ENCODE results near the gene BCAS3.
"Not testable (repeated sequence)": the region's sequence is repeated elsewhere in the genome, so short reads cannot be mapped to it uniquely, and the experiment has no call there.

BCAS3 gene

DNA sequence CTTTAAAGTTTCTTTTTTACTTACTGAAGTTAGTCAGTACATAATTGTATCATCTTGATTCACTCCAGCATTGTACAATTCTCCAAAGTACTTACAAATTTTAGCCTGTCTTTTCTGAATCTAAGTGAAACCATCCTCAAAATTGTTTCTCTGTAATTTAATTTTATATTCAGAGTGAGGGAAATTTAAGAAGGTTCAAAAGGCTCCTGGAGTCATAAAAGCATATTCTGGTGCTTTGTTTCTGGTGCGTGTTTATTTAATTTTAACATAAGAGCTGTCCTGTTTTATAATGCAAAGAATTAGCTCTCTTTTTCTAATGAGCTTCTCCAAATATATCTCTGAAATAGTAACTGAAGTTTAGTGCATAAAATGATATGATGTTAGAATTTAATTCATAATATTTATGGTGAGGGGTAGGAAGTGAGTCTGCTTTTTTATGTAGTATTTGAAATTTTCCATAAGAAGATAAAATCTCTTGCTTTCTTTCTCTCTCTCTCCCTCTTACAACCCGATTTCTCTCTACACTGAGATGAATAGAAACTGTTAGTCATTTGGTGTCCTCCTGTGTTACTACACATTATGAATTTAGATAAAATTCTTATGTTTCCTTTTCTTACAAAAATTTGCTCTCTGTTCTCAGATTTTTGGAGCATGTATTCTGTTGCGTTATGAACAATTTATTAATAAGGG, 339.8 kb downstream of the BCAS3 start:
- DNase-seq = no peak

DNA sequence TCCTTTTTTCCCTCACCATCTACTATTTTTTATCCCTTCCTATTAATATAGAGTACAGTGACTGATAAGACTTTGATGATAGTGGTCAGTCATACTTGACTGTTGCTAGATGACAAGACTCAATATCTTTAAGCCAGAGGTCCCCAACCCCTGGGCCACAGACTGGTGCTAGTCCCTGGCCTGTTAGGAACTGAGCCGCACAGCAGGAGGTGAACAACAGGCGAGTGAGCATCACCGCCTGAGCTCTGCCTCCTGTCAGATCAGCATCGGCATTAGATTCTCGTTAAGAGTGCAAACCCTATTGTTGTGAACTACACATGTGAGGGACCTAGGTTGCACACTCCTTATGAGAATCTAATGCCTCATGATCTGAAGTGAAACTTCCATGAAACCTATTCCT, 341.3 kb downstream of the BCAS3 start:
- DNase-seq = no peak

DNA sequence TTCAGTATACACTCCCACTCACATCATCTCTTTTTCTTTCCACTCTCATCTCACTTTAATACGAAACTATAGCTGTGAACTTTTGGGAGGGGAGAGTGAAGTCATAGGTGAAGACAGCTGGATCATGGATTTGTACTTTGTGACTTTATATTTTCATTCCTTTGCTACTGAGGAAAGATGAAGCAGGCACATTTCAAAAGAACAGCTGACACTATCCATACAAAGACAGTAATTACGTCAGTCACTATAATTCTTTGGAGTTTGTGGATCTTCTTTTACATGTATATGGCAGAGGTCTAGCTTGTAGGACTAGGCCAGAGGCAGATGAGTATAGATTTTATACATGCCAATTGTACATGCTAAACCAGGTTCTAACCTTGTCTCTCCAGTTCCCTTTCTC, 346.3 kb downstream of the BCAS3 start:
- no peak for DNase-seq

DNA sequence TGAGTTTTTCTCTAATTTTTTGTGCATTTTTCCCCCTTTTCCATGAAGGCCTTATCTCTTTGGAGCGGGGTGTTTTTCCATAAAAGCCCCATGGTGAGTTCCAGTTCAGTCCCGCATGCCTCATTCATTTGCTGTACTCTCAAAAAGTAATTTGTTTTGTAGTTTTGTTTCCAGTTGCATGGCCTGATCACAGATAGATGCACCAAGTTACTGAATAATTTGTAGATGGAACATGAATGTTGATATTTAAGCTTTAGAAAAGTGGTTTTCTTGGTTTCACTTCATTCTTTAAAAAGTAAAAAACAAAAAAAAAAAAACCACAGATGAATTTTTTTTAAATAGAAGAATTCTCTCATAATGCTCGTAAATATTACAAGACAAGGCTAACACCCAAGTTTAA, 349.2 kb downstream of the BCAS3 start:
- DNase-seq = no peak

DNA sequence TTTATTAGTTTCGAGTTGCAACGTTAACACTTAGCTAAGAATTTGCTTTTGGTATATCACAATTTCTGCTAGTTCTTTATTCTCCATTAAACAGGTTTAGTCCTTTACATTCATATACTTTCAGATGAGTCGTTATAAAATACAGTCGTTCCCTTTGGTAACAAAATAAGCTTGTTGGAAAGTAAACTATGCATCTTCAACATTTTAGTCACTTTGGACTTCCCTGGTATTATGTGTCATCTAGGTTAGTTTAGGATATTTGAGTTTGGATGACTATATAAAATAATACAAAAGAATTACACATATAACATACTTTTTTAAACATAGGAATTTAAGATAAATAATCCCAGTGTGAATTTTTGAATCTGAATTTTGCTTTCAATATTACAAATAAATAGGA, 351.5 kb downstream of the BCAS3 start:
- peak; percentile 6 for DNase-seq

DNA sequence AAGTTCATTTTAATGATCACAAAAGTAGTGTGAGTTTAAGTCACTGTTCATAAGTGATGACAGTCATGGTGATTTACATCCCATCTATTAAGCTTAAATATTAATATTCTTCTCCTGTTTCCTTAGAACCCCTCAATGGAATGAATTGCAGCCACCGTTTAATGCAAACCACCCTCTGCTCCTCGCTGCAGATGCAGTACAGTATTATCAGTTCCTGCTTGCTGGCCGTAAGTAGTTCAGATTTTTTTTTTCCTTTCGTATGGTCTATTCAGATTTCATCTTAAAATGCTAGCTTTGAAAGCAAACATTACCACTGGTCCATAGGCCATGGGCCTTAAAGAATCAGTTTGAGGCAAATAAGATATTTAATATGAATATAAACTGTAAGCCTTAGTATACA, 363.0 kb downstream of the BCAS3 start:
- DNase-seq = no peak

DNA sequence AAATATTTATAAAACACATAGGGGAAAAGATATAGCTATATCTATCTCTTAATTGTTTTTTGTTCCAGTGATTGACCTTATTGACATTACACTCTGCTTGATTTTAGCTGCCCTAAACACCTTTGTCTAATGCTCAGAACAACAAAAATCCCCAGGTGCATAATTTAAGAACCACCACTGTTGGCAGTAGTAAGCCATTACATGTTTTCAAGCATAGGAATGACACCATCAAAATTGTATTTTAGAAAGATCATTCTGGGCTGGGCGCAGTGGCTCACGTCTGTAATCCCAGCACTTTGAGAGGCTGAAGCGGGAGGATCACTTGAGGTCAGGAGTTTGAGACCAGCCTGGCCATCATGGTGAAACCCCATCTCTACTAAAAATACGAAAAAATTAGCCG, 364.7 kb downstream of the BCAS3 start:
- DNase-seq = not testable (repeated sequence)

DNA sequence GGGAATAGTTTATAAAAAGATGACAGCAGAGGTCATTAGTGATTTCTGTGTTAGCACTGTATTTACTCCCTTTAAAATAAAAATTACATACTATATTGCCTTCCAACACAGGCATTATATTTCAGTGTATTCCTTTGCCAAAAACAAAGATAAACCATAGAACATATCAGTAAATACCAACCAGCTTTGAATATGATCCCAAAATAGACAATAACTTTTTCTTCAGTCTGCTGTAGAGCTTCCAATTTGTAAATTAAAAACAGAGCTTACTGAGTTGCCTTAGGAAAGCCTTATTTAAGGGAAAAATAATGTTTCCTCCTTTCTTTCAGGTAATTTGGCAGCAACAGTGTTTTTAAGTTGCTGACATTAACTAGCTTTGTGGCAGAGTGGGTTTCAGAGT, 369.9 kb downstream of the BCAS3 start:
- no peak for DNase-seq

DNA sequence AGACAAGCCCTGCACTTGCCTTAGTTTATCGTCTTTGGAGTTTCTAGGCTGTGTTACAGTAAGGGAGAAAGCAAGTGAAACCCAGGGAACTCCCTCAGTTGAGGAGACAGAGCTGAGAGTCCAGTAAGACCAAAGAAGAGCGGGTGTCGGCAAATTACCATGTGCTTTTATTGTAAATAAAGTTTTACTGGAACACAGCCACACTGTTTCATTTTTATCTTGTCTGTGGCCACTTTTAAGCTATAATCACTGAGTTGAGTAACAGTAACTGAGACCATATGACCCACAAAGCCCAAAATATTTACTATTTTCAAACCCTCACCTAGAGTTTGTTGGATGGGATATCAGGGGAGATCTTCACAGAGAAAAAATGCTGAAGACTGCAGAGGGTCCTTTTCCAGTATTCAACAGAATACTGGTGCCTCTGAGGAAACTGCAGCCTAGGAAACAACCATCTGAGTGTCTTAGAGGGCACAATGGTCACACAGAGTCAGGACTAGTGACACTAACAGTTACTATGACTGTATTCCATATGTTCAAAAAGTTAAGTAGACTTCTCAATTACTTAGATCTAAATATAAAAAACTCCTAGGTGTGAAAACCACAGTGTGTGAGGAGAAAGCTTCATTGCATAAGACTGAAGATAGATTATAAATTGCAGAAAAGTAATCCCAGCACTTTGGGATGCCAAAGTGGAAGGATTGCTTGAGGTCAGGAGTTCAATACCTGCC, 370.9 kb downstream of the BCAS3 start:
- no peak for DNase-seq

DNA sequence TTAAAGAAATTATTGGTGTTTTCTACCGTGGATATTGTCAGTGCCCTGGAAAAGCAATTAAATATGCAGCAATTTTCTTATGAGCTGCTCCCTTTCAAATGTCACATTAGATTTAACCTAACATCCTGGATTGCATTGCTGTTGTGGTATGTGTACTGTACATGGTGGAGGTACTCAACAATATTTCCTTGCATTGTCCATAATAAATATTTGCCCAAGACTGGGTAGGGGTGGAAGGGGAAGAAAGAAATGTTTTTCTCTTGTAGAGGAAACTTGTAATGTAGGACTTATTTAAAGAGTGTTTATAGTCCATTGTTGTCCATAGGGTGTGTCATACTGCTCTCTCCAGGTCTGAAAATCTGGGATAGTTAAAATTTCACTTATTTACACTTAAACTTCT, 375.8 kb downstream of the BCAS3 start:
- no peak for DNase-seq

DNA sequence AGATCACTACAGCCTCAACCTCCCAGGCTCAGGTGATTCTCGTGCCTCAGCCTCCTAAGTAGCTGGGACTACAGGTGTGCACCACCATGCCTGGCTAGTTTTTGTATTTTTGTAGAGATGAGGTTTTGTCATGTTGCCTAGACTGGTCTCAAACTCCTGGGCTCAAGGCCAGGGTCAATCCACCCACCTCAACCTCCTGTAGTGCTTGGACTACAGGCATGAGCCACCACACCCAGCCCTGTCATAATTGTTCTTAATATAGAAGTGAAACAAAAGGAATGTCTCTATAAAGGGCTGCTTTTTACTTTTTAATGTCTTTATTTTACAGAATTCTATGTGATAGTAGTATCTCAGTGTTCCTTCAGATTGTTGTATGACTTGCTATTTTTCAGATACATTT, 376.8 kb downstream of the BCAS3 start:
- no peak for DNase-seq

DNA sequence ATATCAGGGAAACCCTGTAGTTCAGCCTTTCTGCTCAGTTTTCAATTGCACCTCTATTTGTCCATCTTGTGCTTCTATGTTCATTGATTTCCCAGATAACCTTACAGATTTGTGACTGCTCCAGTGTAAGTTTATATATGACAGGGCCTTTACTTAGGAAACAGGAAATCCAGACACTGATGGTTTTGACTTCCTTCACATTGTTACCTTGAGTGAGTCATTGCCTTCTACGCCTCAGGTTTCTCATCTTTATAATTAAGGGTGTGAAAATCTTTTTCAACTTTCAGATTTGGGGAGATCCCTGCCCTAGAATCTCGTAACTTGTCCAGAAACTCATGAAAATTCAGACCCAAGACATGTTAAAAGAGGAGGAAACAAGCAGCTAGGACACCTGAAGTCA, 379.6 kb downstream of the BCAS3 start:
- no peak for DNase-seq

DNA sequence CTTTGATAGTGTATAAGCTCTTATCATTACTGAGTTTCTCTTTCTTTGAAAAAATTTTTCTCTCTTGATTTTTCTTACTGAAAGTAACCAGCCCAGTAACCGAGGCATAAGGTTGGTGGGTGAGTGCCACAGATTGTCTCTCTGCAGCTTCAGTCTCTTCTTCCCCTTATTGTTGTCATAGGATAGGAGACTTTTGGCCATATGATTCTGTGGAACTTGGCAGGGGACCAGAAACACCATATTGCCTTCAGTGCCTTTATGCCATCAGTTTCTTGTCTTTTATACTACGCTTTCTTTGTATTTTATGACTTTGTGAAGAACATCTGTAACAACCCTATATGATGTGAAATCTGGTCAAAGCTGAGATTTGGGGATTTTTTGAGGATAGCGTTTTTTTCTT, 380.4 kb downstream of the BCAS3 start:
- DNase-seq = no peak

DNA sequence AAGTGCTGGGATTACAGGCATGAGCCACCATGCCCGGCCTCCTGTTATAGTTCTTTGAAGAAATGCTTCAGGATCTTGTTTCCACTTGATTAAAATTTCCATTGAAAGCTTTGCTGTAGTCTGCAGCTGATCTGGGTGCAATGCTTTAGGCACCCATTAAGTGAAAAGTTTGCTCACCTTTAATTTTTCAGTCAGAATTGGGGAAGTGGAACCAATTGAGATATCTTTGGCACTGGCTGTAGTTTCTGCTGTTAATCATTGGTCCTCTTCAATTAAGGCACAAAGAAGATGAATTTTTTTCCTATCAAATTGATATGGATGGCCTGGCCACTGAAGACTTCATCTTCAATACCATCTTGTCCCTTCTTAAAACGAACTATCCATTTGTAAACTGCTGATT, 385.9 kb downstream of the BCAS3 start:
- no peak for DNase-seq

DNA sequence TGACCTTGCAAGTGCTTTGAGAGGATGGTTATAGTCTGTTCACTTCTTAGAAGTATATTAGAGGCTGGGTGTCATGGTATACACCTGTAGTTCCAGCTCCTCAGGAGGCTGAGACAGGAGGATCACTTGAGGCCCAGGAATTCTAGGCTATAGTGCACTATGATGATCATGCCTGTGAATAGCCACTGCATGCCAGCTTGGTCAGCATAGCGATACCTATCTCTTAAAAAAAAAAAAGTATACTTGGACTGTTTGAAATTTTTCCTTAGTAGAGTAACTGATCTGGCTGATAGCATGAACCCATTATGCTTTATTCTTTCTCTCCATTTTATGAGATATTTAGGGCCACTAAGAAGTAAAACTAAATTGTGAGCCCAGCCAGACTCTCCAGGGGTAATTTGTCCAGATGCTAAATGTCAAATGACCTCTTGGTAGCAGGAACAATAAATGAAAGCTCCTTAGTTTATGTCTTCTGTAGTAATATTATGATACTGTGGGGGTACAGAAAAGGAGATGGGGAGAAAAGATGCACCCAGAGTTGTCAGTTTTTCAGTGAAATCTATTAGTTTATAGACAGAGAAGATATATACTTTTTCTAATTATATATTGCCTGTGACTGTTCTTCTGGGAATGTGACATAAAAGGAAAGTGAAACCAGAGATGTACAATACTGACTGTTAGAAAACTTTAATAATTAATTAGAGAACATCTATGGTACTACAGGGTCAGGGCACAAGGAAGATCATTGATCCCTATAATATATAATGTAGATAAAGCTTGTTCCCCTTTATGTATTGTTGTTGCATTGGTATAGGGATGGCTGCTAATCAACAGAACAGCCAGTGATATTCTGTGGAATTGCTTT, 386.7 kb downstream of the BCAS3 start:
- no peak for DNase-seq

DNA sequence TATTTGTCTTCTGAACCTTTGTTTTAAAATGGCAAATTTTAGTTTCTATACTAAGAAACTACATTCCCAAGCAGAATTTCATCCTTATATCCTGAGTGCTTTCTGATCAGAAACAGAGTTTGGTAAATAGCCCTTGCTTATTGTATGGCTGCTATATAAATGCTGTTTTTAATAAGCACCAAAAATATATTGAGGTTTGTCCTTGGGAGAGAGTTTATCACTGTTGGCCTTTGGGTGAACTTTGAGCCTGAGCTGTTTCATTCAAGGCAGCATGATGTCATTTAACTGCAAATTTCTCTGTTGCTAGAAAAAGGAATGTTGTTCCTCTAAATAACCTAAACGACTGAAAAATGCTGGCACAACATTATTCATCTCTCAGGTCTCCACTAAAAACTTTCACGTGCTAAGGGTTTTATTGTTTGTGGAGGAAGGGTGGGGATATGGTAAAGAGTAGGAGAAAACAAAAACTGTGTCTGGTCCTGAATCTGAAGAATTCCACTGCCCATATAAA, 387.7 kb downstream of the BCAS3 start:
- peak; percentile 62 for DNase-seq

DNA sequence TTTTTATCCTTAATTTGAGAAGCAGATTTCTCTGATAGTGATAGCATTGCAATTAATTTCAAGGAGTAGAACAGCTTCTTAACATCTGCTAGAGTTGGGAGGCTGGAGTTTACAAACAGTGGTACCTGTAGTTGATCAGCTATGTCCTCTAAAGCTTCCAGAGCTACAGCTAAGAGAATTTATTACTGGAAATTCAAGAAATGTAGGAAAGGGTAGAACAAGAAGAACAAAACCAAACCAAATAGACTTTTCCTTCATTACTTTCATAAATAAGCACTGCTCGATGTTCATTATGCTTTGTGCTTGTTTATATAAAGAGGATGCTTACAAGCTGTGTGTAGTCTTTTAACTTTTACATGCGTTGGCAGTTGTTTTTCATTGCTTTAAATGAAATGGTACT, 388.4 kb downstream of the BCAS3 start:
- DNase-seq = no peak

DNA sequence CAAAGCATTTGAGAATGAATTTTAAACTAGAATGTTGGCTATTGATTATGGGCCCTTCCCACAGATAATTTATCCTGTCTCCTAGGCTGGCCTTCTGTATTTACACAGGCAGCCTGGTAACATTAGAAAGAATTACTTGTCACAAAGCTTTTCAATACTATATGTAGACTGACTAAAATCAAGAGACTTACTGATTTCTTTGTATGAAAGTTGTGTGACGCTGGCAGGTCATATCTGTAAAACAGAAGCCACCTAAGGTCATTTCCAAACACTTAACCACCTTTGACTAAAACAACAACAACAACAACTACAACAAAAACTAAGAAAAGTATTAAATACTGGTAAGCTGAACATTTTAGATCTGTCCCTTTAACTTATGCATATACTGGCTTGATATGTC, 393.0 kb downstream of the BCAS3 start:
- no peak for DNase-seq

DNA sequence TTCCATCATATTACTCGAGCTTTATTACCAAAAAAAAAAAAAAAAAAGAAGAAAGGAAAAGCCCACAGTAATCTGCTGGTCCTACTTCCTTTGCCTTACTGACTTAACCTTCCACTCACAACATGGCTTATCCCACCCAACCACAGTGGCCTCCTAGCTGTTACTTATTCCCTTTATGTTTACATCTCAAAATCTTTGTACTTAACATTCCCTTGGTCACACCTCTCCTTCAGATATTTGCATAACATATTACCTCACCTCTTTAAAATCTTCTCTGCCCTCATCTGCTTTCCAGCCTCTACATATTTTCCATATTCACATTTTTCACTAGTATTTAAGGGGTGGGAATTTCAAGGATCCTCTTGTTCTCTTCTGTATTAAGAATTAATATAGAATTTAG, 395.0 kb downstream of the BCAS3 start:
- no peak for DNase-seq

DNA sequence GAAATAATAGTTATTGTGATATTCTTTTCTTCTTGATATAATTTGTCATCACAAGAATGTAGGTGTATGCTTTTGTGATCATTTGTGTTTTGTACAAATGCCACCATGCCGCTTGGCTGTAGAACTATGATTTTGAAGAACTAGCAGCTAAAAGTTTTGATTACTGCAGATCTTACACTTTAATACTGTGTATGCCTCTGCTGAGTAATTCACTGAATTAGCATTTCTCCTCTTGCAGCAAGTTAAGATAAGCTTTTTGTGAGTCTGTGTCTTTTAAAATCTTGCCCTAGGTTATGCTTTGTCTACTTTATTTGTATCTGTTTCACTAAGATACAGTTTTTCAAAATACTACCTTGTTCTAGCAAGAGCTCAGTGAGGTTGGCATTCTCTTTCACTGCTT, 395.5 kb downstream of the BCAS3 start:
- DNase-seq = no peak

DNA sequence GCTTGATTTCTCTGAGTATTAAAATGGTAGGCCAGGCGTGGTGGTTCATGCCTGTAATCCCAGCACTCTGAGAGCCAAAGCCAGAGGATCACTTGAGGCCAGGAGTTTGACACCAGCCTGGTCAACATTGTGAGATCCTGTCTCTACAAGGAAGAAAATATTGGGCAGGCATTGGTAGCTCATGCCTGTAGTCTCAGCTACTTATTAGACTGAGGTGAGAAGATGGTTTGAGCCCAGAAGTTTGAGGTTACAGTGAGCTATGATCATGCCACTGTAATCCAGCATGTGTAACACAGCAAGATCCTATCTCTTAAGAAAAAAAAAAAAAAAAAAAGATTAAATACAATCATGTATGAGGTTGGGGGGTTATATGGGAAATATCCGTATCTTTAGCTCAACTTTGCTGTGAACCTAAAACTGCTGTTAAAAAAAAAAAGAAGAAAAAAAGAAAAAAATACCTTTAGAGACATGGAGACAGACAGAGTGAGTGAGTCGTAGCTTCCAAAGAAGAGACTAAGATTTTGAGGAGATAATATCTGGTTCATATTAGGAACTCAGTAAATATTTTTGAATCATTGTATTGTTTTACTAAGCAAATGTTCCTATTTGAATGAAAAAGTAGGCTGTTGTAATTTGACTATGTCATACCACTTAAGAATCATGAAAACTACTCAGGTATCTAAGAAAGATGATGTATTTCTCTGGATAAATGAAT, 396.3 kb downstream of the BCAS3 start:
- peak; percentile 31 for DNase-seq

DNA sequence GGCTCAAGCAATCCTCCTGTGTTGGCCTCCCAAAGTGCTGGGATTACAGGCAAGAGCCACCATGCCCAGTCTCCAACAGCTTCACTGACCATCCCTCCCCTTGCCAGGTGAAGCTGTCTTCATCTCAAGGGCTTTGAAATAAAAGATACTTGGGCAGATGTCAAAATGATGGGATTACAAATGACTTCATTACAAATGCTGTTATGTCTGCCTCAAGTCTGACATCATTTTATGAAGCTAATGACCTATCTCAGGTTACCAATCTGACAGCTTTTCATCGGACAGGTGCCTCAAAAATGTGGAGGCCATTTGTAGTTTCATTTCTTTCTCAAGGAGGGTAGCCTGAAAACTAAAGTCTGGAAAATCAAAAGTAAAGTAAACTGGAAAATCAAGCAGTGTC, 398.3 kb downstream of the BCAS3 start:
- no peak for DNase-seq

DNA sequence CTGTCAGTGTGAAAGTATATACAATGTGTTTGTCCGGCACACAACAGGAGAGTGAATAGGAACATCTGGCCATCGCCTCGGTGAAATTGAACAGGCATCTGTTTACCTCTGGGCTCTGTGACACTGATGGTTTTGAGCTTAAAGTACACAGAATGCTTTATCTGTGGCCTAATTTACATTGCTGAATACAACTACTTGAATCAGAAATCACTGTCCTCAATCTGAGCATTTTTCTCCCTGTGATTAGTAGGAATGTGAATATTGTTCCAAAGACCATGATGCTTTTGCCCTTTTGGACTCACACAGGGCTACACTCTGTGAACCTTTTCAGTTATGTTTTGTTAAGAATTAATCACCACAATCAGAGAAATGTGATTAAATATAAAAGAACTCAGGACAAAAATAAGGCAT, 399.0 kb downstream of the BCAS3 start:
- no peak for DNase-seq

Data from fibroblast of skin of right quadriceps (primary cell).